ENCODE measurements around the gene C12orf60. TPM values are rescaled to one million over a fixed set of nuclear protein-coding genes. Genes with fewer than 3 reads are reported as not detected.

C12orf60 gene
- total RNA-seq, 6 experiments from 2014 or later, result 0.38 to 0.83 (median 0.64) TPM

GRCh38 chr12:14802247-14802646 lies 1.2 kb upstream of the C12orf60 start:
- no peaks in the 10 kb centered on the region for H3K9me3 Mint-ChIP-seq
- H3K27me3 Mint-ChIP-seq (ENCODE audit: insufficient read depth), result peaks cover 1% of the 10 kb centered on the region; the same call in 1 of the 2 replicates
- H3K4me3 Mint-ChIP-seq, result no peak overlapping the region
- H3K36me3 Mint-ChIP-seq (ENCODE audit: low read depth), result peaks cover 10% of the 10 kb centered on the region
- DNase-seq, result no peak
- TF ChIP-seq CTCF (IDR thresholded peaks at IDR 0.05), result no peak
- peaks cover 30% of the 10 kb centered on the region for H3K4me1 Mint-ChIP-seq (ENCODE audit: low read depth)
- no peak overlapping the region for H3K27ac Mint-ChIP-seq

GRCh38 chr12:14802721-14803010 lies 804 bp upstream of the C12orf60 start:
- H3K4me3 Mint-ChIP-seq, result no peak overlapping the region
- H3K27me3 Mint-ChIP-seq (ENCODE audit: insufficient read depth), result peaks cover 1% of the 10 kb centered on the region; the same call in 1 of the 2 replicates
- peaks cover 30% of the 10 kb centered on the region for H3K4me1 Mint-ChIP-seq (ENCODE audit: low read depth)
- H3K9me3 Mint-ChIP-seq, result no peaks in the 10 kb centered on the region
- no peak overlapping the region for H3K27ac Mint-ChIP-seq
- no peak for TF ChIP-seq CTCF (IDR thresholded peaks at IDR 0.05)
- no peak for DNase-seq
- peaks cover 10% of the 10 kb centered on the region for H3K36me3 Mint-ChIP-seq (ENCODE audit: low read depth)

GRCh38 chr12:14803830-14804160 lies 325 bp downstream of the C12orf60 start:
- no peak for DNase-seq
- no peak overlapping the region for H3K27ac Mint-ChIP-seq
- TF ChIP-seq CTCF (IDR thresholded peaks at IDR 0.05), result no peak
- H3K9me3 Mint-ChIP-seq, result no peaks in the 10 kb centered on the region
- peaks cover 30% of the 10 kb centered on the region for H3K4me1 Mint-ChIP-seq (ENCODE audit: low read depth)
- no peak overlapping the region for H3K4me3 Mint-ChIP-seq
- H3K36me3 Mint-ChIP-seq (ENCODE audit: low read depth), result peaks cover 10% of the 10 kb centered on the region
- H3K27me3 Mint-ChIP-seq (ENCODE audit: insufficient read depth), result peaks cover 1% of the 10 kb centered on the region; the same call in 1 of the 2 replicates

GRCh38 chr12:14810167-14810952 lies 6.9 kb downstream of the C12orf60 start:
- no peaks in the 10 kb centered on the region for H3K36me3 Mint-ChIP-seq (ENCODE audit: low read depth)
- no peak for TF ChIP-seq CTCF (IDR thresholded peaks at IDR 0.05)
- H3K9me3 Mint-ChIP-seq, result no peaks in the 10 kb centered on the region
- no peaks in the 10 kb centered on the region for H3K27me3 Mint-ChIP-seq (ENCODE audit: insufficient read depth)
- no peak for DNase-seq
- no peak overlapping the region for H3K27ac Mint-ChIP-seq
- no peak overlapping the region for H3K4me3 Mint-ChIP-seq
- H3K4me1 Mint-ChIP-seq (ENCODE audit: low read depth), result peaks cover 5% of the 10 kb centered on the region; the same call in 1 of the 2 replicates

GRCh38 chr12:14810953-14811483 lies 7.5 kb downstream of the C12orf60 start:
- no peaks in the 10 kb centered on the region for H3K9me3 Mint-ChIP-seq
- H3K36me3 Mint-ChIP-seq (ENCODE audit: low read depth), result no peaks in the 10 kb centered on the region
- peak; percentile 32 for DNase-seq
- no peak overlapping the region for H3K4me3 Mint-ChIP-seq
- H3K27ac Mint-ChIP-seq, result no peak overlapping the region
- H3K4me1 Mint-ChIP-seq (ENCODE audit: low read depth), result no peaks in the 10 kb centered on the region
- H3K27me3 Mint-ChIP-seq (ENCODE audit: insufficient read depth), result no peaks in the 10 kb centered on the region
- TF ChIP-seq CTCF (IDR thresholded peaks at IDR 0.05), result peak; percentile 77

Data from HFFc6 (cell line).